K562 (cell line): ENCODE data around the gene SUPT7L. TPM values are rescaled to one million over a fixed set of nuclear protein-coding genes. Genes with fewer than 3 reads are reported as not detected.

Experiments used
- ATAC-seq: fragments of 200-7000 bp; cut with Tn5 transposase; 3 replicates; pipeline ENCODE4 v1.9.1; 2020; ENCODE audit warnings: moderate library complexity
- BruUV-seq: library from RNA; stranded (reverse); fragments of 400-500 nt; replicated peaks from 2 replicates; lab custom pipeline; 2021; lab: Mats Ljungman, UMichigan
- CTCF ChIA-PET: fragments of 300-600 bp; formaldehyde crosslinking; extraction: SDS; loops from one replicate; lab custom pipeline; 2021; ENCODE audit warnings: low intra/inter-chr PET ratio; lab: Yijun Ruan, JAX
- POLR2A ChIA-PET: fragments of 300-600, 350-650 bp; sonication (Branson Sonifier 250); formaldehyde crosslinking; extraction: SDS; loops from one replicate; lab custom pipeline; 2021; ENCODE audit warnings: antibody characterized with exemption, inconsistent platforms; lab: Yijun Ruan, JAX
- DNase-seq, 4 experiments: peaks; one replicate each; pipeline versions ENCODE4 v3.0.0 to v3.0.0-alpha.2; 2011 to 2018; ENCODE audit warnings: low spot score in 3 of 4, mixed read lengths in 3 of 4; ENCODE audit errors: extremely low read depth in 1 of 4
- FAIRE-seq: peaks from 2 replicates; lab custom pipeline; 2011; peaks lifted over from hg19 to GRCh38; lab: Jason Lieb, UNC
- H2AFZ ChIP-seq: 2 replicates; pipeline ENCODE4 v1.6.0; 2011; ENCODE audit warnings: low read depth, low read length, control low read depth, inconsistent platforms
- H3K27ac ChIP-seq: fragments of 200-600 bp; 3 replicates; pipeline ENCODE4 v1.8.0; 2011; ENCODE audit warnings: low read depth, mild to moderate bottlenecking, control low read depth, inconsistent platforms, low read length, moderate library complexity, mixed read lengths; ENCODE audit errors: extremely low read depth
- H3K27me3 ChIP-seq, 2 experiments: fragments of 300-600 bp in 1 of 2; 2 replicates in 1 of 2; 3 replicates in 1 of 2; pipeline versions ENCODE4 v1.6.0 to v1.8.0; 2011; ENCODE audit warnings: inconsistent platforms in 2 of 2, low read length in 2 of 2, mild to moderate bottlenecking in 1 of 2, mixed read lengths in 1 of 2, moderate library complexity in 1 of 2; ENCODE audit not compliant: control insufficient read depth in 2 of 2, insufficient read depth in 2 of 2
- H3K36me3 ChIP-seq: fragments of 300-600 bp; 3 replicates; pipeline ENCODE4 v1.8.0; 2011; ENCODE audit warnings: mild to moderate bottlenecking, low read length, inconsistent platforms; ENCODE audit not compliant: control insufficient read depth, insufficient read depth
- H3K4me1 ChIP-seq, 2 experiments: fragments of 200-600 bp in 1 of 2; replicated peaks in 1 of 2; 2 replicates in 1 of 2; 3 replicates in 1 of 2; pipeline versions ENCODE4 v1.5.1 to v1.8.0; 2011; ENCODE audit warnings: inconsistent platforms in 2 of 2, low read length in 2 of 2, mild to moderate bottlenecking in 1 of 2, mixed read lengths in 1 of 2, moderate library complexity in 1 of 2; ENCODE audit not compliant: control insufficient read depth in 2 of 2, insufficient read depth in 2 of 2
- H3K4me2 ChIP-seq: 2 replicates; pipeline ENCODE4 v1.6.1; 2011; ENCODE audit warnings: low read length, control low read depth, inconsistent platforms, mixed read lengths; ENCODE audit not compliant: insufficient read depth
- H3K4me3 ChIP-seq: fragments of 200-600 bp; sonication (generic), shearing (Covaris generic); 2 replicates; pipeline ENCODE4 v1.5.1; 2016; ENCODE audit warnings: control low read depth, inconsistent platforms
- H3K79me2 ChIP-seq: fragments of 200-600 bp; 3 replicates; pipeline ENCODE4 v1.8.0; 2011; ENCODE audit warnings: low read length, inconsistent platforms; ENCODE audit not compliant: control insufficient read depth, insufficient read depth
- H3K9ac ChIP-seq, 2 experiments: 2 replicates each; pipeline versions ENCODE4 v1.6.0 to v1.6.1; 2011; ENCODE audit warnings: low read depth in 2 of 2, low read length in 2 of 2, control low read depth in 1 of 2, inconsistent platforms in 1 of 2, mild to moderate bottlenecking in 1 of 2, mixed read lengths in 1 of 2; ENCODE audit not compliant: insufficient read depth in 1 of 2
- H3K9me1 ChIP-seq: one replicate; pipeline ENCODE4 v1.6.0; 2011; ENCODE audit warnings: inconsistent platforms, mild to moderate bottlenecking, low read length, moderate library complexity; ENCODE audit not compliant: control insufficient read depth, insufficient read depth
- H3K9me3 ChIP-seq: replicated peaks from 2 replicates; pipeline ENCODE4 v1.5.1; 2011; ENCODE audit warnings: low read depth, low read length, inconsistent platforms; ENCODE audit not compliant: control insufficient read depth, insufficient read depth
- H4K20me1 ChIP-seq: replicated peaks from 2 replicates; pipeline ENCODE4 v1.6.1; 2011; ENCODE audit warnings: low read length, inconsistent platforms, mixed read lengths; ENCODE audit not compliant: control insufficient read depth, insufficient read depth
- HDAC6 ChIP-seq: IDR thresholded peaks from 2 replicates; pipeline ENCODE4 v1.6.1; 2012; ENCODE audit warnings: low read depth, mild to moderate bottlenecking, control low read depth, inconsistent platforms, low read length, moderate library complexity
- HINFP ChIP-seq: fragments of 450-650 bp; conservative IDR thresholded peaks from 2 replicates; pipeline ENCODE4 v1.6.1; 2016; ENCODE audit warnings: missing genetic modification characterization, low read depth, mild to moderate bottlenecking, control low read depth, missing compliant biosample characterization
- LARP7 ChIP-seq: fragments of 450-650 bp; IDR thresholded peaks from 2 replicates; pipeline ENCODE4 v1.6.1; 2016
- POLR2AphosphoS2 ChIP-seq: IDR thresholded peaks from 2 replicates; pipeline ENCODE4 v1.6.1; 2012; ENCODE audit warnings: low read length, improper control_type of control experiment
- RNF2 ChIP-seq: sonication (generic); IDR thresholded peaks from 2 replicates; pipeline ENCODE4 v1.6.1; 2016
- THAP7 ChIP-seq: fragments of 250-450 bp; sonication (Bioruptor Pico); IDR thresholded peaks from 2 replicates; pipeline ENCODE4 v1.5.0; 2021
- ZBTB2 ChIP-seq: fragments of 450-650 bp; IDR thresholded peaks from 2 replicates; pipeline ENCODE4 v1.6.1; 2016; ENCODE audit warnings: antibody characterized with exemption
- ZFP30 ChIP-seq: fragments of 250-450 bp; sonication (Bioruptor Pico); IDR thresholded peaks from 2 replicates; pipeline ENCODE4 v1.8.0; 2022; ENCODE audit warnings: moderate library complexity, mild to moderate bottlenecking, inconsistent platforms, borderline replicate concordance
- ZNF696 ChIP-seq: fragments of 250-450 bp; sonication (Bioruptor Pico); conservative IDR thresholded peaks from 2 replicates; pipeline ENCODE4 v1.4.0; 2020; ENCODE audit warnings: mild to moderate bottlenecking, moderate library complexity
- WGBS: fragments of 100-300 bp; shearing (Covaris generic); methylation state at CpG from one replicate; pipeline ENCODE4 v1.1.6; 2016; ENCODE audit warnings: low coverage, mixed read lengths; ENCODE audit not compliant: insufficient coverage; ENCODE audit errors: missing lambda C conversion rate; 5-methylcytosine and 5-hydroxymethylcytosine counted together
- in situ Hi-C: fragments of 300-500 bp; cut with MboI; formaldehyde crosslinking; loops from 4 replicates; pipeline ENCODE4 v1.15.0; 2018; ENCODE audit warnings: inconsistent platforms, mixed read lengths
- intact Hi-C: fragments of 100-400 bp; cut with micrococcal nuclease; formaldehyde crosslinking; loops from 2 replicates; pipeline ENCODE4 v1.14.2; 2022
- polyA plus RNA-seq, 8 experiments: library from polyadenylated mRNA; depleted of rRNA in 4 of 8; stranded (reverse) in 5 of 8; unstranded in 3 of 8; fragments of >200 nt; fragmentation: Nextera tagmentation in 2 of 8; fragmentation: Illumina TruSeq in 1 of 8; extraction: Ambion mirVana in 2 of 8; extraction: Trizol in 1 of 8; gene quantifications; 2 replicates each; pipeline versions ENCODE4 v1.2.1 to v1.2.3, GENCODE V29; 2011 to 2014; ENCODE audit warnings: inconsistent platforms in 1 of 8, missing spikeins in 1 of 8
- total RNA-seq, 7 experiments: library from RNA; depleted of rRNA in 6 of 7; stranded (reverse); fragments of >200 nt in 6 of 7; fragmentation: Illumina TruSeq in 2 of 7; extraction: Trizol in 2 of 7; gene quantifications; 2 replicates each; pipeline versions ENCODE4 v1.2.1 to v1.2.3, GENCODE V29; 2011 to 2021; ENCODE audit warnings: low replicate concordance in 1 of 7

The SUPT7L gene
- total and polyA plus RNA-seq, 9 of the 15 experiments (the other 6 are each of a cell fraction or from before 2014, with no cell fraction given) = 22.0 to 72.8 (median 40.2) TPM

DNA sequence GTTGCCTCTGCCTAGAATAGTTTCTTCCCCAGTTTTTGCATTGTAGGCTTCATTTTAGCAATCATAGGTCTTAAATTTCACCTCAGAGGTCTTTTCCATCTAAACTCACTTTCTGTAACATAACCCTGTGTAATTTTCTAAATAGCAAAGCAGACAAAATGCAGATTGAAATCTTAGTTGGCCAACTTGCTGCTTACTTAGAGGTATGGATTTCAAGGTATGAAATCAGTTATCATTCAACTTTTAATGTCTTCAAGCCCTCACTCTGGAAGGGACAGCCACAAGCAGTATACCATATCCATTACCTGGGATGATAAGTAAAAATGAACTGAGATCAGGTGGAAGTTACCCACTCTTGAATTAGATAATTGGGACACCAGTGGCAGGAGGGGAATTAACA lies 38.5 kb downstream of the SUPT7L start:
- no peak overlapping the region for H3K4me2 ChIP-seq
- intact Hi-C loops (loop anchor here (10.0 kb wide), 1 partner anchor 140 kb away; the partner anchor contains the start of gene IFT172), in situ Hi-C loops (no loop called here)
- H3K4me3 ChIP-seq = no peak overlapping the region
- BruUV-seq = no TSS peak
- peaks cover 19% of the 10 kb centered on the region for H3K79me2 ChIP-seq
- TF ChIP-seq POLR2AphosphoS2 (peak; percentile 78; the same call in 1 of the 2 replicates), LARP7 (no peak), ZFP30 (no peak), HDAC6 (no peak)
- H3K9me1 ChIP-seq = no peaks in the 10 kb centered on the region
- no peaks in the 10 kb centered on the region for H3K27me3 ChIP-seq
- H2AFZ ChIP-seq = no peak overlapping the region
- no peak for DNase-seq
- ChIA-PET POLR2A (interaction anchor here (0.6 to 1.0 kb wide), 2 partner anchors 245 to 532 kb away, joined by 3 to 5 read pairs; no protein-coding TSS in a partner anchor), CTCF (no interaction called here)
- H3K27ac ChIP-seq = no peak overlapping the region
- H3K4me1 ChIP-seq = peaks cover 0 to 11% of the 10 kb centered on the region in 2 experiments; a peak in 3 of 5 replicates
- no peak overlapping the region for H3K9ac ChIP-seq
- FAIRE-seq = no peak
- no peaks in the 10 kb centered on the region for H3K9me3 ChIP-seq
- no peak for ATAC-seq
- peaks cover 56% of the 10 kb centered on the region for H3K36me3 ChIP-seq
- no peaks in the 10 kb centered on the region for H4K20me1 ChIP-seq

DNA sequence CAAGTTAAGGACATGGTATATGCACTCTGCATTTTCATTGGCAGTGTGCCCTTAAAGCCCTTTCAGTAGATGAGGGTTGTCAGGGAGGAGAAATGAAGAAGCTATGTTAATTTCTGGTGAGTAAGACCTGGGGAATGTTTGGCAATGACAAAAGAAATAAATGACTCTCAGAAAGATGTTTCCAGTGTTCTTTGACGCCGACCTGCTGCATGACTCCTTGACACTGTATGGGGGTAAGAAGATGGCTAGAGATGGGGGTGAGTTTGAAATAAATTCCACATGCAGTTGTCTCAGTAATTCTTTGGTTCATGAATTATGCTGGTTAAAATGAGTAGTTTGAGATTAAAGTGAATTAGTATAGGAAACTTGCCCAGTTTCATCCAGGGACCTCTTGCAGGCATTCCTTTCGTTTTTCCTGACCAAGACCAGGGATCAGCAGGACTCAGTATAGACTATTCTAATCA lies 40.5 kb downstream of the SUPT7L start:
- ATAC-seq (no peak), FAIRE-seq (no peak), DNase-seq (no peak)
- no peaks in the 10 kb centered on the region for H3K27me3 ChIP-seq
- no peak overlapping the region for H3K4me3 ChIP-seq
- H3K27ac ChIP-seq = no peak overlapping the region
- 0 out of 3 replicates have a peak, but pooled peaks cover 1% of the 10 kb centered on the region for H3K79me2 ChIP-seq
- peaks cover 74% of the 10 kb centered on the region for H3K36me3 ChIP-seq
- H4K20me1 ChIP-seq = no peaks in the 10 kb centered on the region
- TF ChIP-seq HINFP (tag) = 0 out of 2 replicates have a peak, but pooled peaks have one; percentile 16
- no peak for TF ChIP-seq ZBTB2
- TF ChIP-seq RNF2 = no peak
- no peak for TF ChIP-seq ZNF696 (CRISPR knock-in tag)
- no peak for TF ChIP-seq THAP7 (CRISPR knock-in tag)
- no peaks in the 10 kb centered on the region for H3K9me1 ChIP-seq
- H3K9ac ChIP-seq = no peak overlapping the region
- peaks cover 0 to 9% of the 10 kb centered on the region in 2 experiments; a peak in 3 of 5 replicates for H3K4me1 ChIP-seq
- WGBS = 80% methylated on average over 3 of the region's 3 CpGs
- BruUV-seq = no TSS peak
- ChIA-PET CTCF (no interaction called here), POLR2A (interaction anchor here (0.5 to 2.1 kb wide), 3 partner anchors 12 to 191 kb away, joined by 3 to 7 read pairs (median 3); no protein-coding TSS in a partner anchor)
- H2AFZ ChIP-seq = no peak overlapping the region
- no peak overlapping the region for H3K4me2 ChIP-seq
- H3K9me3 ChIP-seq = no peaks in the 10 kb centered on the region
- intact Hi-C loops (loop anchor here (10.0 kb wide), 1 partner anchor 138 kb away; the partner anchor contains the start of gene IFT172), in situ Hi-C loops (no loop called here)
